GM18520 (cell line): Measurements from ENCODE around the gene KIN.
"Not testable (repeated sequence)": the region's sequence is repeated elsewhere in the genome, so short reads cannot be mapped to it uniquely, and the experiment has no call there.

Experiments used
- ATAC-seq: cut with Tn5 transposase; IDR thresholded peaks from one replicate; pipeline ENCODE4 v1.9.1; 2021; ENCODE audit not compliant: unreplicated experiment

KIN gene

GRCh38 chr10:7795605-7796004, 7.8 kb upstream of the KIN start:
- ATAC-seq: no peak

- no peak for ATAC-seq
Measured at GRCh38 chr10:7794251-7795026, 6.6 kb upstream of the KIN start.

GRCh38 chr10:7792541-7792940, 4.7 kb upstream of the KIN start:
- no peak for ATAC-seq

- ATAC-seq: no peak
Measured at GRCh38 chr10:7789390-7789789, 1.6 kb upstream of the KIN start.

GRCh38 chr10:7788639-7789286, 970 bp upstream of the KIN start:
- peak; percentile 9 for ATAC-seq

GRCh38 chr10:7787150-7787856, 490 bp downstream of the KIN start:
- ATAC-seq: no peak

GRCh38 chr10:7786430-7786829, 1.4 kb downstream of the KIN start:
- ATAC-seq: no peak

GRCh38 chr10:7782194-7782593, 5.6 kb downstream of the KIN start:
- not testable (repeated sequence) for ATAC-seq

GRCh38 chr10:7776777-7777176, 11.0 kb downstream of the KIN start:
- no peak for ATAC-seq

GRCh38 chr10:7773845-7774801, 13.7 kb downstream of the KIN start:
- no peak for ATAC-seq

- ATAC-seq: no peak
Measured at GRCh38 chr10:7768417-7768816, 19.4 kb downstream of the KIN start.

- ATAC-seq: no peak
Measured at GRCh38 chr10:7767209-7767608, 20.6 kb downstream of the KIN start.

- ATAC-seq: no peak
Measured at GRCh38 chr10:7766241-7766640, 21.6 kb downstream of the KIN start.

- no peak for ATAC-seq
Measured at GRCh38 chr10:7763929-7764328, 23.9 kb downstream of the KIN start.

- ATAC-seq: no peak
Measured at GRCh38 chr10:7756360-7756992, 31.3 kb downstream of the KIN start.

GRCh38 chr10:7755103-7755502, 32.7 kb downstream of the KIN start:
- no peak for ATAC-seq

GRCh38 chr10:7752251-7752650, 35.5 kb downstream of the KIN start:
- no peak for ATAC-seq

GRCh38 chr10:7750222-7750621, 37.6 kb downstream of the KIN start:
- no peak for ATAC-seq

- not testable (repeated sequence) for ATAC-seq
Measured at GRCh38 chr10:7748637-7749036, 39.2 kb downstream of the KIN start.

- ATAC-seq: no peak
Measured at GRCh38 chr10:7744307-7744706, 43.5 kb downstream of the KIN start.
